RWPE1 (cell line): ENCODE measurements around the gene ZNF318.
"Not testable (repeated sequence)": the region's sequence is repeated elsewhere in the genome, so short reads cannot be mapped to it uniquely, and the experiment has no call there.

Experiments used
- CTCF ChIA-PET: fragments of 350-600 bp; sonication (Branson Sonifier 250); formaldehyde crosslinking; extraction: SDS; loops from one replicate; lab custom pipeline; 2021; lab: Yijun Ruan, JAX
- POLR2A ChIA-PET: fragments of 400-600 bp; formaldehyde crosslinking; extraction: SDS; loops from one replicate; lab custom pipeline; 2020; ENCODE audit warnings: antibody characterized with exemption; ENCODE audit not compliant: low non-redundant PET; lab: Yijun Ruan, JAX
- DNase-seq: peaks from one replicate; pipeline ENCODE4 v3.0.0; 2012; ENCODE audit warnings: low spot score
- H3K27ac ChIP-seq: fragments of 450-650 bp; 2 replicates; pipeline ENCODE4 v1.5.1; 2017
- CTCF ChIP-seq: fragments of 450-650 bp; conservative IDR thresholded peaks from 2 replicates; pipeline ENCODE4 v1.5.1; 2017; ENCODE audit warnings: low read depth, mild to moderate bottlenecking

ZNF318 gene

GRCh38 chr6:43304361-43304760, 65.1 kb downstream of the ZNF318 start:
- H3K27ac ChIP-seq: no peak overlapping the region
- no peak for TF ChIP-seq CTCF
- POLR2A ChIA-PET: no interaction called here
- CTCF ChIA-PET: interaction anchor here (0.6 to 1.1 kb wide), 2 partner anchors 29 to 40 kb away, joined by 3 read pairs; no protein-coding TSS in a partner anchor
- DNase-seq: no peak

GRCh38 chr6:43303751-43304331, 65.6 kb downstream of the ZNF318 start:
- POLR2A ChIA-PET: no interaction called here
- CTCF ChIA-PET: interaction anchor here (0.6 kb wide), 1 partner anchor 40 kb away, joined by 3 read pairs; no protein-coding TSS in a partner anchor

GRCh38 chr6:43303006-43303405, 66.4 kb downstream of the ZNF318 start:
- CTCF ChIA-PET, DNase-seq, H3K27ac ChIP-seq, POLR2A ChIA-PET: not testable (repeated sequence)

More at GRCh38 chr6:43303751-43304331, 65.6 kb downstream of the ZNF318 start:
- DNase-seq: no peak
- no peak overlapping the region for H3K27ac ChIP-seq
- TF ChIP-seq CTCF: no peak

- DNase-seq: no peak
- POLR2A ChIA-PET: no interaction called here
- H3K27ac ChIP-seq: no peak overlapping the region
- CTCF ChIA-PET: no interaction called here
- TF ChIP-seq CTCF: no peak
These were observed 67.3 kb downstream of the ZNF318 start for GRCh38 chr6:43302126-43302525.

GRCh38 chr6:43301081-43301870, 68.2 kb downstream of the ZNF318 start:
- no peak for DNase-seq
- no peak for TF ChIP-seq CTCF
- POLR2A ChIA-PET: no interaction called here
- CTCF ChIA-PET: no interaction called here
- no peak overlapping the region for H3K27ac ChIP-seq

- no peak for TF ChIP-seq CTCF
- no peak overlapping the region for H3K27ac ChIP-seq
- no peak for DNase-seq
- POLR2A ChIA-PET: no interaction called here
- CTCF ChIA-PET: interaction anchor here (0.7 kb wide), 1 partner anchor 31 kb away, joined by 3 read pairs; no protein-coding TSS in a partner anchor
These were observed 69.8 kb downstream of the ZNF318 start for GRCh38 chr6:43299338-43300293.
